Inflammatory macrophage treated with lipopolysaccharide for 4 hours (primary cell): ENCODE results near the gene PYGB.

Experiments
- DNase-seq: peaks from one replicate; pipeline ENCODE4 v3.0.0-alpha.2; 2020

The PYGB gene

GRCh38 chr20:25271486-25272222, 23.8 kb downstream of the PYGB start:
- DNase-seq, result no peak

GRCh38 chr20:25272223-25273000, 24.5 kb downstream of the PYGB start:
- no peak for DNase-seq

GRCh38 chr20:25273046-25273445, 25.2 kb downstream of the PYGB start:
- DNase-seq, result no peak

- DNase-seq, result no peak
Measured at GRCh38 chr20:25273541-25274358, 25.9 kb downstream of the PYGB start.

GRCh38 chr20:25274481-25274880, 26.6 kb downstream of the PYGB start:
- DNase-seq, result no peak

- no peak for DNase-seq
Measured at GRCh38 chr20:25274891-25275812, 27.3 kb downstream of the PYGB start.

- no peak for DNase-seq
Measured at GRCh38 chr20:25275813-25276532, 28.1 kb downstream of the PYGB start.

GRCh38 chr20:25276533-25277050, 28.7 kb downstream of the PYGB start:
- DNase-seq, result no peak

GRCh38 chr20:25277051-25277801, 29.3 kb downstream of the PYGB start:
- no peak for DNase-seq

GRCh38 chr20:25277941-25278521, 30.1 kb downstream of the PYGB start:
- no peak for DNase-seq

GRCh38 chr20:25278636-25279361, 30.9 kb downstream of the PYGB start:
- DNase-seq, result no peak

- DNase-seq, result no peak
Measured at GRCh38 chr20:25279403-25279802, 31.5 kb downstream of the PYGB start.

GRCh38 chr20:25280051-25280573, 32.2 kb downstream of the PYGB start:
- no peak for DNase-seq

- DNase-seq, result no peak
Measured at GRCh38 chr20:25280574-25281535, 33.0 kb downstream of the PYGB start.

GRCh38 chr20:25281541-25281991, 33.7 kb downstream of the PYGB start:
- DNase-seq, result no peak

- no peak for DNase-seq
Measured at GRCh38 chr20:25282034-25282781, 34.3 kb downstream of the PYGB start.

- no peak for DNase-seq
Measured at GRCh38 chr20:25282796-25283195, 34.9 kb downstream of the PYGB start.
